Gastrocnemius medialis (tissue), 4 donors: ENCODE results near the gene TMEM168. TPM values are rescaled to one million over a fixed set of nuclear protein-coding genes. Genes with fewer than 3 reads are reported as not detected.
"Not testable (repeated sequence)": the region's sequence is repeated elsewhere in the genome, so short reads cannot be mapped to it uniquely, and the experiment has no call there.

ENCODE experiments used
- ATAC-seq, 2 donors: fragments of 150-250 bp; one replicate each; pipeline ENCODE4 v1.9.1; 2016
- DNase-seq, 2 donors: peaks; one replicate each; pipeline ENCODE4 v3.0.0-alpha.2; 2019
- H3K27ac ChIP-seq, 4 donors: fragments of 200-600 bp; sonication (generic); 1 replicate in 1 of 4; 2 replicates in 3 of 4; pipeline ENCODE4 v1.5.1; 2016 to 2018; ENCODE audit warnings: mild to moderate bottlenecking in 2 of 4, moderate library complexity in 1 of 4
- H3K27me3 ChIP-seq, 3 donors: fragments of 200-600 bp; sonication (generic) in 2 of 3; 1 replicate in 1 of 3; 2 replicates in 2 of 3; pipeline versions ENCODE4 v1.5.1 to v1.6.0; 2016 to 2019; ENCODE audit warnings: mild to moderate bottlenecking in 1 of 3, moderate library complexity in 1 of 3
- H3K36me3 ChIP-seq, 2 donors: fragments of 200-600 bp; sonication (generic) in 1 of 2; one replicate each; pipeline ENCODE4 v1.5.1; 2017 to 2018
- H3K4me1 ChIP-seq, 2 donors: fragments of 200-600 bp; sonication (generic) in 1 of 2; one replicate each; pipeline ENCODE4 v1.5.1; 2016 to 2017; ENCODE audit warnings: mild to moderate bottlenecking in 2 of 2
- H3K4me3 ChIP-seq, 4 donors: fragments of 200-600 bp; sonication (generic) in 3 of 4; 1 replicate in 1 of 4; 2 replicates in 3 of 4; pipeline ENCODE4 v1.5.1; 2016 to 2019; ENCODE audit warnings: mild to moderate bottlenecking in 2 of 4
- H3K9me3 ChIP-seq, 3 donors: fragments of 200-600 bp; sonication (generic) in 2 of 3; 1 replicate in 1 of 3; 2 replicates in 2 of 3; pipeline ENCODE4 v1.5.1; 2016 to 2019
- POLR2A ChIP-seq, 2 donors: fragments of 450-650 bp; IDR thresholded peaks; one replicate each; pipeline ENCODE4 v1.6.1; 2017; ENCODE audit warnings: antibody characterized with exemption in 2 of 2, mild to moderate bottlenecking in 2 of 2, moderate library complexity in 2 of 2
- in situ Hi-C, 4 donors: fragments of 200-750 bp; cut with MboI; loops; one replicate each; pipeline versions ENCODE4 v1.15.0 to v1.8.0; 2017; ENCODE audit warnings: low sequenced_read_pairs in 4 of 4
- intact Hi-C: fragments of 100-400 bp; cut with DNase I; formaldehyde crosslinking; loops from one replicate; pipeline ENCODE4 v1.15.1; 2023; ENCODE audit warnings: low total_unique reads
- total RNA-seq, 4 donors: library from RNA; depleted of rRNA; stranded (reverse); fragments of >200 nt; gene quantifications; one replicate each; pipeline versions ENCODE4 v1.1.0 to v1.2.3, GENCODE V29; 2016
- TF ChIP-seq, protein P1 (sequence below), 5 experiments: fragments of 450-650 bp in 3 of 5; fragments of 200-600 bp in 2 of 5; sonication (generic) in 2 of 5; IDR thresholded peaks in 4 of 5; conservative IDR thresholded peaks in 1 of 5; 1 replicate in 4 of 5; 2 replicates in 1 of 5; pipeline ENCODE4 v1.5.1; 2016 to 2019; ENCODE audit warnings: antibody characterized with exemption in 5 of 5, mild to moderate bottlenecking in 3 of 5, moderate library complexity in 3 of 5

The TMEM168 gene
- total RNA-seq, 4 donors from 2014 or later, result 6.0 to 10.9 (median 6.2) TPM

DNA sequence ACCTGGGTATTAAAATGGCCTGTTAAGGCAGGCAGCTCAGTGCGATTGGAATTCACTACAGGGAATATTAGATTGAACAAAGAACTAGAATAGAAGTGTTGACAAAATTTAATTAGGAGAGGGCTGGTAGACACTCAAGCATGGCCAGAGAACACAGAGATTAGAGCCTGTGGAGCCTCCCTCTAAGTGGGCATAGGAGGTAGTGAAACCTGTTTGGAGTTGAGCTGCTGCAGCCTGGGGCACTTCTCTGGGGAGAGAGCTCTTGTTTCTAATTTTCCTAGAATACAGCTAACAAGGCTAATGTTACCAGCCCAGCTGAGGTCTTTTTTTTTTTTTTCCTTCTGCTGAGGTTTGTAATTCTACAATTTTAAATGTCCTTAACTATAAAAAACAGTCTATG is 46.4 kb downstream of the TMEM168 start:
- Histone ChIP-seq H3K27me3 (no peaks in the 10 kb centered on the region), H3K4me1 (no peaks in the 10 kb centered on the region), H3K27ac (no peak overlapping the region), H3K4me3 (no peak overlapping the region), H3K36me3 (no peaks in the 10 kb centered on the region), H3K9me3 (no peaks in the 10 kb centered on the region)
- DNase-seq (no peak), ATAC-seq (no peak)
- TF ChIP-seq POLR2A (IDR thresholded peaks at IDR 0.05), result no peak
- TF ChIP-seq, protein P1, sequence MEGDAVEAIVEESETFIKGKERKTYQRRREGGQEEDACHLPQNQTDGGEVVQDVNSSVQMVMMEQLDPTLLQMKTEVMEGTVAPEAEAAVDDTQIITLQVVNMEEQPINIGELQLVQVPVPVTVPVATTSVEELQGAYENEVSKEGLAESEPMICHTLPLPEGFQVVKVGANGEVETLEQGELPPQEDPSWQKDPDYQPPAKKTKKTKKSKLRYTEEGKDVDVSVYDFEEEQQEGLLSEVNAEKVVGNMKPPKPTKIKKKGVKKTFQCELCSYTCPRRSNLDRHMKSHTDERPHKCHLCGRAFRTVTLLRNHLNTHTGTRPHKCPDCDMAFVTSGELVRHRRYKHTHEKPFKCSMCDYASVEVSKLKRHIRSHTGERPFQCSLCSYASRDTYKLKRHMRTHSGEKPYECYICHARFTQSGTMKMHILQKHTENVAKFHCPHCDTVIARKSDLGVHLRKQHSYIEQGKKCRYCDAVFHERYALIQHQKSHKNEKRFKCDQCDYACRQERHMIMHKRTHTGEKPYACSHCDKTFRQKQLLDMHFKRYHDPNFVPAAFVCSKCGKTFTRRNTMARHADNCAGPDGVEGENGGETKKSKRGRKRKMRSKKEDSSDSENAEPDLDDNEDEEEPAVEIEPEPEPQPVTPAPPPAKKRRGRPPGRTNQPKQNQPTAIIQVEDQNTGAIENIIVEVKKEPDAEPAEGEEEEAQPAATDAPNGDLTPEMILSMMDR (IDR thresholded peaks at IDR 0.05 in 4 of 5, conservative IDR thresholded peaks at IDR 0.05 in 1 of 5), result no peak
- intact Hi-C loops, result no loop called here
- in situ Hi-C loops, result no loop called here

DNA sequence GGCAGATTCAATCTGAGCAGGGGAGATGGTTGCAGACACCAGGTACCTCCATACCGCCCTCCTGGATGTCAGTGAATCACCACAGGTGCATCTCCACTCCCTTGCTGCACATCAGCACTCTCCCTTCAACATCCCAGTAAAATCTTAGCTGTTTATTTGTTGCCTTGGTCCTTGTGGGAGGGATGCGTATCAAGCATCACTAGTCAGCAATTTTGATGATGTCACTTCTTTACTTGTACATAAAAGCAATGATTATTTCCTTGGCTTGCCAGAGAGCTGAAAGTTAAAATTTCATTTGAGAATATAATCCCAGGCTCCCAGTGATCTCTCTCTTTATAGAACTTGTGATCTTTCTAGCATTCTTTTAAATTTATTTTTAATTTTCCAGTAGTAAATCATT is 49.5 kb downstream of the TMEM168 start:
- ATAC-seq (no peak), DNase-seq (no peak)
- Histone ChIP-seq H3K36me3 (no peaks in the 10 kb centered on the region), H3K4me3 (no peak overlapping the region), H3K9me3 (no peaks in the 10 kb centered on the region), H3K27ac (no peak overlapping the region), H3K27me3 (no peaks in the 10 kb centered on the region), H3K4me1 (no peaks in the 10 kb centered on the region)
- in situ Hi-C loops, result no loop called here
- intact Hi-C loops, result no loop called here
- TF ChIP-seq POLR2A (IDR thresholded peaks at IDR 0.05), result no peak
- TF ChIP-seq, protein P1 (IDR thresholded peaks at IDR 0.05 in 4 of 5, conservative IDR thresholded peaks at IDR 0.05 in 1 of 5), result no peak

DNA sequence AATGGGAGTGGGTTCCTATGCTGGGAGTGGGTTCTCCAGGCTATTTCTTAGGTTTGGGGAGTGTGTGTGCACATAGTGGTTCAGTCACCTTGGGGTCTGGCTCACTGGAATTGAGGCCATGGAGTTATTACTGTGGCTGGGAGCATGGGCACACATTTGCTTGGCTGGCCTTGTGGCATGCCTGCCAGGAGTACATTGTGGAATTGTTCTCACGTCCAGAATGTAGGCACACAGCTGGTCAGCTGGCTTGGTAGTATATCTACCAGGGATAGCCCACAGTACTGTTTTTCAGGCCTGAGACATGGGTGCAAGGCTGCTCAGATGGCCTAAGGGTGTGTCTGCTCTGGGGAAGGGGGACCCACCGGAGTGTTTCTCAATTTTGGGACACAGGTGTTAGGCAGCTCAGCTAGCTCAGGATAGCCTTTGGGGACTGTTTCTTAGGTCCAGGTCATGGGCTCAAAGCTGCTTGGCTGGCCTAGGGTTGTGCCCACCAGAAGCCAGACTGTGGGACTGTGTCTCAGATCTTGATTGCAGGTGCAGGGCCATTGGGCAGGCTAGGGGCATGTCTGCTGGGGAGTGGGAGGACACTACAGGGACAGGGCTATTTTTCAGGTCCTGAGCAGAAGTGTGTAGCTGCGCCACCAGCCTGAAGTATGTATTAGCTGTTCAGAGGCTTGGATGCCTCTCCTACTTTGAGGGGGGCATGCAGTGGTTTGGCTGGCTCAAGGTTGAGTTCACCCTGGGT is 50.6 kb downstream of the TMEM168 start:
- ATAC-seq (no peak), DNase-seq (no peak)
- intact Hi-C loops, result no loop called here
- Histone ChIP-seq H3K36me3 (no peaks in the 10 kb centered on the region), H3K27me3 (no peaks in the 10 kb centered on the region), H3K9me3 (no peaks in the 10 kb centered on the region), H3K27ac (no peak overlapping the region), H3K4me3 (no peak overlapping the region), H3K4me1 (no peaks in the 10 kb centered on the region)
- TF ChIP-seq, protein P1 (IDR thresholded peaks at IDR 0.05 in 4 of 5, conservative IDR thresholded peaks at IDR 0.05 in 1 of 5), result no peak
- TF ChIP-seq POLR2A (IDR thresholded peaks at IDR 0.05), result no peak
- in situ Hi-C loops, result no loop called here

DNA sequence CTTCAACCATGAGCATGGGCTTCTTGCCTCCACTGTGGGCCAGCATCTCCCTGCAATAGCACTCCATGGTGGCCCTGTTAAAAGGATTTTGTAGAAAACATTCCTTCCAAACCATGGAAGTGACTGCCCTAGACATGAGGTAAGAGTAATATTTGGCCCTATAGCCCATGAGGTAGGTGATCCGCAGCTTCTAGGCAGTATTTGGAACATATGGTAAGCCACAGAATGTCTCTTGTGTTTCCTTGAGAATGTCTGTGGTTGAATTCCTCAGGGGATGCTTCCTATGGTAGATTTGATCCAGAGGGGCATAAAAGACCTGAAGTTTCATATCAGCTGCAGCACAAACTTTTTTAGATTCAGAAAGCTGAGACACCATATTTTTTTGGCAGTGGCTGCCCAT is 54.9 kb downstream of the TMEM168 start:
- TF ChIP-seq, protein P1 (IDR thresholded peaks at IDR 0.05 in 4 of 5, conservative IDR thresholded peaks at IDR 0.05 in 1 of 5), result no peak
- no peak for TF ChIP-seq POLR2A (IDR thresholded peaks at IDR 0.05)
- Histone ChIP-seq H3K27me3 (no peaks in the 10 kb centered on the region), H3K27ac (no peak overlapping the region), H3K4me1 (no peaks in the 10 kb centered on the region), H3K9me3 (no peaks in the 10 kb centered on the region), H3K4me3 (no peak overlapping the region), H3K36me3 (no peaks in the 10 kb centered on the region)
- DNase-seq, result no peak
- intact Hi-C loops, result no loop called here
- ATAC-seq, result no peak
- in situ Hi-C loops, result no loop called here

DNA sequence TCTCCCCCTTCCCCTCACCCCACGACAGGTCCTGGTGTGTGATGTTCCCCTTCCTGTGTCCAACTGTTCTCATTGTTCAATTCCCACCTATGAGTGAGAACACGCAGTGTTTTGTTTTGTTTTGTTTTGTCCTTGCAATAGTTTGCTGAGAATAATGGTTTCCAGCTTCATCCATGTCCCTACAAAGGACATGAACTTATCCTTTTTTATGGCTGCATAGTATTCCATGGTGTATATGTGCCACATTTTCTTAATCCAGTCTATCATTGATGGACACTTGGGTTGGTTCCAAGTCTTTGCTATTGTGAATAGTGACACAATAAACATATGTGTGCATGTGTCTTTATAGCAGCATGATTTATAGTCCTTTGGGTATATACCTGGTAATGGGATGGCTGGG is 58.9 kb downstream of the TMEM168 start:
- DNase-seq, ATAC-seq, H3K4me3 ChIP-seq, H3K4me1 ChIP-seq, intact Hi-C loops, H3K9me3 ChIP-seq, H3K36me3 ChIP-seq, H3K27me3 ChIP-seq, H3K27ac ChIP-seq, in situ Hi-C loops: not testable (repeated sequence)
